GM19099 (cell line): Measurements from ENCODE around the gene STARD8.

ENCODE experiments used
- POLR2A ChIP-seq: IDR thresholded peaks from 3 replicates; pipeline ENCODE4 v1.6.1; 2011; ENCODE audit warnings: low read depth; ENCODE audit not compliant: insufficient read length; ENCODE audit errors: extremely low read depth

Gene STARD8

GRCh38 chrX:68717663-68718442 is 70.4 kb downstream of the STARD8 start:
- no peak for TF ChIP-seq POLR2A

GRCh38 chrX:68718443-68718820 is 71.0 kb downstream of the STARD8 start:
- no peak for TF ChIP-seq POLR2A

- no peak for TF ChIP-seq POLR2A
These were observed 71.9 kb downstream of the STARD8 start for GRCh38 chrX:68719181-68719903.

- no peak for TF ChIP-seq POLR2A
These were observed 72.6 kb downstream of the STARD8 start for GRCh38 chrX:68719904-68720614.

GRCh38 chrX:68720851-68721250 is 73.4 kb downstream of the STARD8 start:
- no peak for TF ChIP-seq POLR2A

GRCh38 chrX:68721546-68721945 is 74.1 kb downstream of the STARD8 start:
- TF ChIP-seq POLR2A, result no peak

- no peak for TF ChIP-seq POLR2A
These were observed 74.8 kb downstream of the STARD8 start for GRCh38 chrX:68721991-68722860.

- TF ChIP-seq POLR2A, result no peak
These were observed 76.2 kb downstream of the STARD8 start for GRCh38 chrX:68723491-68724155.

- no peak for TF ChIP-seq POLR2A
These were observed 77.1 kb downstream of the STARD8 start for GRCh38 chrX:68724531-68725020.

GRCh38 chrX:68725756-68726365 is 78.4 kb downstream of the STARD8 start:
- TF ChIP-seq POLR2A, result no peak

- TF ChIP-seq POLR2A, result no peak
These were observed 78.9 kb downstream of the STARD8 start for GRCh38 chrX:68726366-68726765.

GRCh38 chrX:68727696-68728095 is 80.2 kb downstream of the STARD8 start:
- no peak for TF ChIP-seq POLR2A

- no peak for TF ChIP-seq POLR2A
These were observed 80.7 kb downstream of the STARD8 start for GRCh38 chrX:68728186-68728585.

- no peak for TF ChIP-seq POLR2A
These were observed 83.8 kb downstream of the STARD8 start for GRCh38 chrX:68731254-68731653.
